Tibial nerve (tissue), 4 donors: ENCODE data around the gene ARHGAP15. TPM values are rescaled to one million over a fixed set of nuclear protein-coding genes. Genes with fewer than 3 reads are reported as not detected.
A peak's percentile ranks its signal among the peaks of the same experiment; 100 is the strongest.

ENCODE experiments used
- DNase-seq, 2 donors: peaks; one replicate each; pipeline ENCODE4 v3.0.0-alpha.2; 2019; ENCODE audit warnings: low spot score in 2 of 2
- H3K27ac ChIP-seq, 4 donors: fragments of 200-600 bp; sonication (generic) in 3 of 4; one replicate each; pipeline ENCODE4 v1.5.1; 2017 to 2019; ENCODE audit warnings: mild to moderate bottlenecking in 1 of 4
- H3K27me3 ChIP-seq, 2 donors: fragments of 200-600 bp; sonication (generic) in 1 of 2; one replicate each; pipeline versions ENCODE4 v1.5.1 to v1.6.0; 2017 to 2019
- H3K36me3 ChIP-seq, 3 donors: fragments of 200-600 bp; sonication (generic); one replicate each; pipeline ENCODE4 v1.5.1; 2018 to 2019
- H3K4me1 ChIP-seq, 4 donors: fragments of 200-600 bp; sonication (generic) in 3 of 4; one replicate each; pipeline ENCODE4 v1.5.1; 2017 to 2019
- H3K4me3 ChIP-seq, 4 donors: fragments of 200-600 bp; sonication (generic) in 3 of 4; one replicate each; pipeline ENCODE4 v1.5.1; 2017 to 2019; ENCODE audit warnings: mild to moderate bottlenecking in 1 of 4, moderate library complexity in 1 of 4
- H3K9me3 ChIP-seq, 4 donors: fragments of 200-600 bp; sonication (generic) in 3 of 4; one replicate each; pipeline ENCODE4 v1.5.1; 2017 to 2019
- CTCF ChIP-seq, 5 experiments: fragments of 200-600 bp in 3 of 5; fragments of 450-650 bp in 2 of 5; sonication (generic) in 3 of 5; IDR thresholded peaks; one replicate each; pipeline ENCODE4 v1.5.1; 2016 to 2019; ENCODE audit warnings: antibody characterized with exemption in 5 of 5, mild to moderate bottlenecking in 3 of 5, moderate library complexity in 2 of 5
- EP300 ChIP-seq, 2 donors: sonication (generic); formaldehyde crosslinking; IDR thresholded peaks; one replicate each; pipeline ENCODE4 v1.6.1; 2017; ENCODE audit warnings: antibody characterized with exemption in 2 of 2, mild to moderate bottlenecking in 1 of 2
- POLR2A ChIP-seq, 2 donors: fragments of 450-650 bp; IDR thresholded peaks; one replicate each; pipeline ENCODE4 v1.6.1; 2017; ENCODE audit warnings: antibody characterized with exemption in 2 of 2, mild to moderate bottlenecking in 2 of 2, moderate library complexity in 2 of 2
- WGBS, 2 donors: methylation state at CpG; one replicate each; pipeline ENCODE4 v1.1.5; 2018; 5-methylcytosine and 5-hydroxymethylcytosine counted together
- total RNA-seq, 4 donors: library from RNA; depleted of rRNA; stranded (reverse); fragments of >200 nt; gene quantifications; one replicate each; pipeline ENCODE4 v1.1.0, GENCODE V29; 2016

The ARHGAP15 gene
- total RNA-seq, 4 donors from 2014 or later, result 22.6 to 47.4 (median 35.9) TPM

DNA sequence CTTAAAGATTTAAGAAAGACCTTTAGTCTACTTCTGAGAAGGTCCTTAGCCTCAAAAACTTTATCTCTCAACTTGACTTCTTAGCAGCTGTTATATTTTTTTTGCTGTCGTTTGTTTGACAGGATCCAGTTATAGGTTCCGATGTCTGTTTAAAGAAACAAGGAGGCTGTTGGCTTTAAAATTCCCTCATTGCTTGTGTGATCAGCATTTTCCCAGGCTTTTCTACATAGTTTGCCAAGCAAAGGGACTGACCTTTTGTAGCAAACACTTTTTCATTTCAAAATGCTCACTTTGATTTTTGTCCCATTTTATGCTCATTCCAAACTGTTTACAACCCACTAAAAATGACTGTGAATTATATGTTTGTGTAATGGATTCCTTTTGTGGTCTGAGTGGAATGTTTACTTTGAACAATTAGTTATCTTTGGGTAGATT, 394.9 kb downstream of the ARHGAP15 start:
- Histone ChIP-seq H3K27me3 (no peaks in the 10 kb centered on the region), H3K36me3 (no peaks in the 10 kb centered on the region), H3K27ac (peak overlapping the region; percentile 64 to 79 (median 73)), H3K9me3 (no peaks in the 10 kb centered on the region), H3K4me1 (peaks cover 0 to 65% (median 15%) of the 10 kb centered on the region in 4 donors), H3K4me3 (no peak overlapping the region)
- DNase-seq, result no peak
- WGBS, 2 donors, result 14 to 21% methylated on average over 2 of the region's 2 CpGs
- TF ChIP-seq CTCF (IDR thresholded peaks at IDR 0.05), result no peak
- peak in 1 of 2 donors; percentile 29 for TF ChIP-seq EP300 (IDR thresholded peaks at IDR 0.05)

DNA sequence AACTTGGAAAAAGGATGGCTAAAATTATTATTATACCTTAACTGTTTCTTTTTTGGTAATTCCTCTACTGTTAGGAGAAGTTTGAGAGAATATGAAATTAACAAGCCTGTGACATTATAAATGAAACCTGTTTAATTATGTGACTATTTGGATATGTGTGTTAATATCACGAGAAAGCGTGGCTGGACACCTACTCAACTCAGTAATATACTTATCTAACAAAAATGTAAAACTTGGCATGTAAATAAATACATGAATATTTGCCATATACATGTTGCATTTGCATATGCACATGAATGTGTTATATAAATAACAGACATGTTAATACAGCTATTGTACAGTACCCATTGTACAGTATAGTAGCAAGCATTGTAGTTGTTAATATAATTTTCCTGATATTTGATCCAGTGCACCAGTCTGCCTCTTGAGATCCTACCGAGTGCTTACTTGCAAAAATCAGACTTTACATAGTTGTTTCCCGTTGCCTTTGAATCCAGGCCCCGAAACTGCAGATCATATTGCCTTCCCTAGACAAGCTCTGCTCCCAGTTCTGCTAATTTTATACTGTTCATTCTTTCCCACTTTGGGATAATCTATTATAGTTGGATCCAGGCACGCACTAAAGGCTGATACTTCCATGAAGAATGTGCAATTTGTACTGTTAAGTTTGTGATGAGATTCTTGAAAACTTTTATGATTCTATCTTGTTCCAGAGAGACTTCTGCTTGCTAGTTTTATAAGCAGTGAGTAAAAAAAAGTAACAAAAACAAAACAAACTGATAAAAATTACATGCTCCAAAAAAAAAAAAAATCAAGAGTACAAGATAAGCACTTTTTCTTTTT, 395.6 kb downstream of the ARHGAP15 start:
- Histone ChIP-seq H3K4me1 (peaks cover 0 to 60% (median 15%) of the 10 kb centered on the region in 4 donors), H3K27ac (peak overlapping the region; percentile 64 to 79 (median 73)), H3K27me3 (no peaks in the 10 kb centered on the region), H3K36me3 (no peaks in the 10 kb centered on the region), H3K9me3 (no peaks in the 10 kb centered on the region), H3K4me3 (no peak overlapping the region)
- TF ChIP-seq CTCF (IDR thresholded peaks at IDR 0.05) (no peak), EP300 (IDR thresholded peaks at IDR 0.05) (no peak), POLR2A (IDR thresholded peaks at IDR 0.05) (no peak)
- 31 to 34% methylated on average over 6 of the region's 6 CpGs for WGBS, 2 donors
- no peak for DNase-seq

- no peak overlapping the region for H3K4me3 ChIP-seq
- H3K4me1 ChIP-seq, result peaks cover 0 to 53% (median 15%) of the 10 kb centered on the region in 4 donors
- WGBS, 2 donors, result 8 to 11% methylated on average over 2 of the region's 2 CpGs
- peak overlapping the region; percentile 46 to 79 (median 70) for H3K27ac ChIP-seq
- TF ChIP-seq POLR2A (IDR thresholded peaks at IDR 0.05) (no peak), CTCF (IDR thresholded peaks at IDR 0.05) (no peak), EP300 (IDR thresholded peaks at IDR 0.05) (no peak)
- H3K9me3 ChIP-seq, result no peaks in the 10 kb centered on the region
- H3K27me3 ChIP-seq, result no peaks in the 10 kb centered on the region
- no peaks in the 10 kb centered on the region for H3K36me3 ChIP-seq
- no peak for DNase-seq
Observed at GRCh38 chr2:143525402-143525860, 396.2 kb downstream of the ARHGAP15 start.

GRCh38 chr2:143526498-143526897, 397.3 kb downstream of the ARHGAP15 start:
- no peak overlapping the region for H3K4me3 ChIP-seq
- no peaks in the 10 kb centered on the region for H3K9me3 ChIP-seq
- peaks cover 0 to 52% (median 15%) of the 10 kb centered on the region in 4 donors for H3K4me1 ChIP-seq
- H3K27ac ChIP-seq, result peak overlapping the region in 2 of 4 donors; percentile 78 to 79
- H3K36me3 ChIP-seq, result no peaks in the 10 kb centered on the region
- H3K27me3 ChIP-seq, result no peaks in the 10 kb centered on the region
- no peak for DNase-seq
- TF ChIP-seq EP300 (IDR thresholded peaks at IDR 0.05) (no peak), POLR2A (IDR thresholded peaks at IDR 0.05) (no peak), CTCF (IDR thresholded peaks at IDR 0.05) (no peak)

DNA sequence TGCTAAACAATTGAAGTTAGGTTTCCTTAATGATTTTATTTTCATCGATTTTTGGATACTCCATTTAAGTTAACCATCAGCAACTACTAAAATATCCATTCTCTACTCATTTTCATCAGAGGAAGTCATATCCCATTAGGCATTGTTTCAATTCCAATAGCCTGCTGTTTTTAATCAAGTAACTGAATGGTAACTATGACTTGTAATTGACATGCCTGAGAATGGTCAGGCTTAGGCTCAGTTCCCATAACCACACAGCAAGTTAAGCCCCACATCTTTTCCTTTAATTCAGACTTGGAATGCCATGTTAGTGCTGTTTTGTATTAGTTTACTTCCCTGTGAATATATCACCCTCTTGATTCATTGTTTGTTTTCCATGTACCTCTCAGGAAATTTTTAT, 398.8 kb downstream of the ARHGAP15 start:
- no peaks in the 10 kb centered on the region for H3K27me3 ChIP-seq
- H3K36me3 ChIP-seq, result no peaks in the 10 kb centered on the region
- no peak overlapping the region for H3K4me3 ChIP-seq
- TF ChIP-seq POLR2A (IDR thresholded peaks at IDR 0.05) (no peak), CTCF (IDR thresholded peaks at IDR 0.05) (no peak), EP300 (IDR thresholded peaks at IDR 0.05) (no peak)
- no peak overlapping the region for H3K27ac ChIP-seq
- H3K4me1 ChIP-seq, result peaks cover 0 to 47% (median 15%) of the 10 kb centered on the region in 4 donors
- 0 to 96% methylated on average over 1 of the region's 1 CpG for whole genome bisulfite sequencing, 2 donors
- no peaks in the 10 kb centered on the region for H3K9me3 ChIP-seq
- DNase-seq, result no peak
